ENCODE measurements around the gene MUS81.
A peak's percentile ranks its signal among the peaks of the same experiment; 100 is the strongest.

DNA sequence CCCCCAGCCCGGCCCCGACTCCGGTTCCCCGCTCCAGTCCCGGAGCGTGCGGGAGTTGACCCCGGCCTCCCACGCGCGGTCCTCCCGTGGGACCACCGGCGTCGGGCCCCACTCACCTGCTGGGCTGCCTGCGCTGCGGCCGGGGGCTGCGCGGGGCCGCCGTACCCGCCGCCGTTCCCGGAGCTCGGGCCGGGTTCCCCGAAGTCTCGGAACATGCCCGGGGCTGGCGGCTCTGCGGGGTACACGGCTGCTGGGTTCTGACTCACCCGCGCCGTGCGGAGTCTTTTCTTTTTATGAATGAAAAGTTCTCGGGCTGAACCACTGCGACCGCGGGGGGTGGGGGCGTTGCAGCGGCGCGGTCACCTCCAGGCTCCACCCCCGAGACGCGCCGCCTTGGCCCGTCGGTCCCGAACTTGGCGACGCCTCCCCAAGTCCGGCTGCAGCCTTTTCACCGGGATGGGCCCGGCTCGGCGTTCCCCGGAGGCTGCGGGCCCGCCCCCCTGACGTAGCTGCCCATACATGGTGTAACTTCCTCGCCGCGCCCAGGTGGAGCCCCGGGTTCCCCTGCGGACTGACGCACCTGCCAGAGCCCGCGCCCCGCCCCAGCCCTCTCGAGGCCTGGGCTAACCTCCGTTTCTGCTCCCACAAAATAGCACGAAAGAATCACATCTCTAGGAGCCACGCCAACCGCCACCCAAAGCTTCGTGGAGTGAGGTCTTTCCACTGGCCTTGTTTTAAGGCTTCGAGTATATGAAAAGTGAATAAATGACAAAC is 40.1 kb downstream of the MUS81 start, which contains the start of gene FOSL1:
- no peak for TF ChIP-seq NFE2L2 (conservative IDR thresholded peaks at IDR 0.05; ENCODE audit: low read length)
- TF ChIP-seq, protein P1, sequence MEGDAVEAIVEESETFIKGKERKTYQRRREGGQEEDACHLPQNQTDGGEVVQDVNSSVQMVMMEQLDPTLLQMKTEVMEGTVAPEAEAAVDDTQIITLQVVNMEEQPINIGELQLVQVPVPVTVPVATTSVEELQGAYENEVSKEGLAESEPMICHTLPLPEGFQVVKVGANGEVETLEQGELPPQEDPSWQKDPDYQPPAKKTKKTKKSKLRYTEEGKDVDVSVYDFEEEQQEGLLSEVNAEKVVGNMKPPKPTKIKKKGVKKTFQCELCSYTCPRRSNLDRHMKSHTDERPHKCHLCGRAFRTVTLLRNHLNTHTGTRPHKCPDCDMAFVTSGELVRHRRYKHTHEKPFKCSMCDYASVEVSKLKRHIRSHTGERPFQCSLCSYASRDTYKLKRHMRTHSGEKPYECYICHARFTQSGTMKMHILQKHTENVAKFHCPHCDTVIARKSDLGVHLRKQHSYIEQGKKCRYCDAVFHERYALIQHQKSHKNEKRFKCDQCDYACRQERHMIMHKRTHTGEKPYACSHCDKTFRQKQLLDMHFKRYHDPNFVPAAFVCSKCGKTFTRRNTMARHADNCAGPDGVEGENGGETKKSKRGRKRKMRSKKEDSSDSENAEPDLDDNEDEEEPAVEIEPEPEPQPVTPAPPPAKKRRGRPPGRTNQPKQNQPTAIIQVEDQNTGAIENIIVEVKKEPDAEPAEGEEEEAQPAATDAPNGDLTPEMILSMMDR (IDR thresholded peaks at IDR 0.05): no peak
- no peak for TF ChIP-seq CBX2 (IDR thresholded peaks at IDR 0.05; ENCODE audit: borderline replicate concordance, low read depth)
- TF ChIP-seq, protein P2, sequence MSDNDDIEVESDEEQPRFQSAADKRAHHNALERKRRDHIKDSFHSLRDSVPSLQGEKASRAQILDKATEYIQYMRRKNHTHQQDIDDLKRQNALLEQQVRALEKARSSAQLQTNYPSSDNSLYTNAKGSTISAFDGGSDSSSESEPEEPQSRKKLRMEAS (IDR thresholded peaks at IDR 0.05): peak; percentile 74
